ENCODE results near the gene SH2B2.

DNA sequence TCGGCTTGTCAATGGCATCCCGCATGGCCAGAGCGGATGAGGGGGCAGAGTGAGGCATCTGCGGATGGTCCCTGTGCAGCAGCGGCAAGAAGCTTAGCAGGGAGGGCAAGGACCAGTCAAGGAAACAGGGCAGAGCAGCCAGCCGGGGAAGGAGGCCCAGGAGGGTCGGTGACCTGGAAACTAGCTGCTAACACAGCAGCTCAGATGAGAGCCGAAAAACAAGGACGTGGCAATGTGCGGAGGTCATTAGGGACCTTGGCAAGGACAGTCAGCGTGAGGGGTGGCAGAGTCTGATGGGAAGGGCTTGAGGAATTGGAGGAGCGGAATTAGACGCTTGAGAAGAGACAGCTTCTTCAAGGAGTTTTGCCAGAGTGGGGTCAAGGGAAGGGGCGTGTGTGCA is 20.1 kb upstream of the SH2B2 start:
- TF ChIP-seq EZH2 (IDR thresholded peaks at IDR 0.05): no peak
- TF ChIP-seq POLR2AphosphoS5 (IDR thresholded peaks at IDR 0.05; ENCODE audit: borderline replicate concordance, low read depth, low read length): no peak

All from SK-N-MC (cell line).